Measurements from ENCODE around the gene ABHD2.

Gene ABHD2

DNA sequence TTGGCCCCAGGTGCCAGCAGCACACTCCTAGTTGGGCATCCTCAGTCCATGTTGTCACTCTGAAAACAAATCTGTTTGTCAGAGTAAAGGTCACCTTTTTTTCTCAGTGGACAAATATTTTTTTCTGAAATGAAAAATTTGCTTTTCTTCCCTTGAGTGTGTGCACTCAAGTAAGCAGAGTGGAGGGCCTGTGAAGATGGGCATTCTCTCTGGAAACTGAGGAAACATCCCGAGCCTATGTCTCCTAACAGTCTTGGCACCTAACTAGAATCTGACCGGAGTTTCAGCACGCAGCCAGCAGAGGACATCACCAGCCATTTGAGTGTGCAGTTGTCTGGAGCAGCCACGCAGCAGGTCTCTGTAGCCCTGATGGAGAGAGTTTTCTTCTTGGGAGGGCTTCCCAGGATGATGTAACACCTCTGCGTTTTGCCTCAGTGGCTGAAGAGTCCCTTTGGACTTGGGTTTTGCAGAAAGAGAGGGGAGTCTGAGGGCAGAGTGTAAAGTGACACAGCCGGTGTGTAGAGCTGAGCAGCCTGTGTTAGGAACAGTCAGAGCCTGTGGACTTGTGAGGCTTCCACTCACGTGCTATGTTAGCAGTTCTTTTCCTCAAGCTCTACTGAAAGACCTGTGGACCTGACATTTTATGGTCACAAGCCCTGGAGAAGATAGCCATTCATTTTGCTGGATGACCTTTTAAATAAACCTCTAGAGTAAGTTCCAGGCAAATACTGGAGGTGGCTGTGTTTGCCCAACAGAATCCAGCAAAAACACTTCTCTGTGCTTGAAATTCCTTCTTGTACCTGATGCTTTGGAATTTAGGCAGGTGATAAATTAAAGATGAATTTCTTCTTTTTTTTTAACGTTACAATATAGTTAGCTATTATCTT lies 51.6 kb downstream of the ABHD2 start (continued):
- no peak for TF ChIP-seq ZNF624 (tag by site-specific recombination; IDR thresholded peaks at IDR 0.05)
- no peak for TF ChIP-seq ZXDB (tag by site-specific recombination; IDR thresholded peaks at IDR 0.05)
- no peak for TF ChIP-seq ZNF701 (tag by site-specific recombination; IDR thresholded peaks at IDR 0.05)
- no peak for TF ChIP-seq ZNF529 (tag by site-specific recombination; IDR thresholded peaks at IDR 0.05; ENCODE audit: insufficient replicate concordance)
- no peak for TF ChIP-seq WT1 (tag by site-specific recombination; IDR thresholded peaks at IDR 0.05)
- TF ChIP-seq KLF7 (tag by site-specific recombination; IDR thresholded peaks at IDR 0.05; ENCODE audit: borderline replicate concordance) = no peak
- no peak for TF ChIP-seq ZNF239 (tag by site-specific recombination; IDR thresholded peaks at IDR 0.05)
- no peak for TF ChIP-seq ATF2 (tag by site-specific recombination; IDR thresholded peaks at IDR 0.05; ENCODE audit: low read depth)
- TF ChIP-seq, protein P1, sequence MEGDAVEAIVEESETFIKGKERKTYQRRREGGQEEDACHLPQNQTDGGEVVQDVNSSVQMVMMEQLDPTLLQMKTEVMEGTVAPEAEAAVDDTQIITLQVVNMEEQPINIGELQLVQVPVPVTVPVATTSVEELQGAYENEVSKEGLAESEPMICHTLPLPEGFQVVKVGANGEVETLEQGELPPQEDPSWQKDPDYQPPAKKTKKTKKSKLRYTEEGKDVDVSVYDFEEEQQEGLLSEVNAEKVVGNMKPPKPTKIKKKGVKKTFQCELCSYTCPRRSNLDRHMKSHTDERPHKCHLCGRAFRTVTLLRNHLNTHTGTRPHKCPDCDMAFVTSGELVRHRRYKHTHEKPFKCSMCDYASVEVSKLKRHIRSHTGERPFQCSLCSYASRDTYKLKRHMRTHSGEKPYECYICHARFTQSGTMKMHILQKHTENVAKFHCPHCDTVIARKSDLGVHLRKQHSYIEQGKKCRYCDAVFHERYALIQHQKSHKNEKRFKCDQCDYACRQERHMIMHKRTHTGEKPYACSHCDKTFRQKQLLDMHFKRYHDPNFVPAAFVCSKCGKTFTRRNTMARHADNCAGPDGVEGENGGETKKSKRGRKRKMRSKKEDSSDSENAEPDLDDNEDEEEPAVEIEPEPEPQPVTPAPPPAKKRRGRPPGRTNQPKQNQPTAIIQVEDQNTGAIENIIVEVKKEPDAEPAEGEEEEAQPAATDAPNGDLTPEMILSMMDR (tag by site-specific recombination; IDR thresholded peaks at IDR 0.05) = peak; percentile 64
- TF ChIP-seq ZNF660 (tag by site-specific recombination; IDR thresholded peaks at IDR 0.05) = no peak
- no peak for TF ChIP-seq ZNF768 (tag by site-specific recombination; IDR thresholded peaks at IDR 0.05)
- no peak for TF ChIP-seq ZBTB48 (tag by site-specific recombination; IDR thresholded peaks at IDR 0.05)
- peak; percentile 53; the same call in 1 of the 2 replicates for TF ChIP-seq TRIM28 (IDR thresholded peaks at IDR 0.05; ENCODE audit: borderline replicate concordance, low read length)
- TF ChIP-seq IKZF3 (tag by site-specific recombination; IDR thresholded peaks at IDR 0.05) = 0 out of 2 replicates have a peak, but pooled peaks have one; percentile 41
- no peak for TF ChIP-seq ZNF223 (tag by site-specific recombination; IDR thresholded peaks at IDR 0.05)
- no peak for TF ChIP-seq KLF10 (tag by site-specific recombination; IDR thresholded peaks at IDR 0.05)
- TF ChIP-seq ZFHX2 (tag by site-specific recombination; conservative IDR thresholded peaks at IDR 0.05) = no peak
- TF ChIP-seq KLF17 (tag by site-specific recombination; IDR thresholded peaks at IDR 0.05) = no peak
- TF ChIP-seq, protein P2, sequence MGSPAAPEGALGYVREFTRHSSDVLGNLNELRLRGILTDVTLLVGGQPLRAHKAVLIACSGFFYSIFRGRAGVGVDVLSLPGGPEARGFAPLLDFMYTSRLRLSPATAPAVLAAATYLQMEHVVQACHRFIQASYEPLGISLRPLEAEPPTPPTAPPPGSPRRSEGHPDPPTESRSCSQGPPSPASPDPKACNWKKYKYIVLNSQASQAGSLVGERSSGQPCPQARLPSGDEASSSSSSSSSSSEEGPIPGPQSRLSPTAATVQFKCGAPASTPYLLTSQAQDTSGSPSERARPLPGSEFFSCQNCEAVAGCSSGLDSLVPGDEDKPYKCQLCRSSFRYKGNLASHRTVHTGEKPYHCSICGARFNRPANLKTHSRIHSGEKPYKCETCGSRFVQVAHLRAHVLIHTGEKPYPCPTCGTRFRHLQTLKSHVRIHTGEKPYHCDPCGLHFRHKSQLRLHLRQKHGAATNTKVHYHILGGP (tag by site-specific recombination; IDR thresholded peaks at IDR 0.05) = no peak
- TF ChIP-seq ZNF548 (tag by site-specific recombination; IDR thresholded peaks at IDR 0.05) = no peak
- no peak for TF ChIP-seq ZNF777 (tag by site-specific recombination; IDR thresholded peaks at IDR 0.05; ENCODE audit: borderline replicate concordance)
- no peak for TF ChIP-seq ZNF549 (tag by site-specific recombination; IDR thresholded peaks at IDR 0.05)
- TF ChIP-seq ZNF513 (tag by site-specific recombination; IDR thresholded peaks at IDR 0.05) = no peak
- TF ChIP-seq GLIS2 (tag by site-specific recombination; IDR thresholded peaks at IDR 0.05) = no peak
- TF ChIP-seq ZNF112 (tag by site-specific recombination; IDR thresholded peaks at IDR 0.05) = no peak
- TF ChIP-seq ZBTB1 (tag by site-specific recombination; IDR thresholded peaks at IDR 0.05) = no peak
- no peak for TF ChIP-seq ZNF140 (tag by site-specific recombination; IDR thresholded peaks at IDR 0.05)
- TF ChIP-seq, protein P3, sequence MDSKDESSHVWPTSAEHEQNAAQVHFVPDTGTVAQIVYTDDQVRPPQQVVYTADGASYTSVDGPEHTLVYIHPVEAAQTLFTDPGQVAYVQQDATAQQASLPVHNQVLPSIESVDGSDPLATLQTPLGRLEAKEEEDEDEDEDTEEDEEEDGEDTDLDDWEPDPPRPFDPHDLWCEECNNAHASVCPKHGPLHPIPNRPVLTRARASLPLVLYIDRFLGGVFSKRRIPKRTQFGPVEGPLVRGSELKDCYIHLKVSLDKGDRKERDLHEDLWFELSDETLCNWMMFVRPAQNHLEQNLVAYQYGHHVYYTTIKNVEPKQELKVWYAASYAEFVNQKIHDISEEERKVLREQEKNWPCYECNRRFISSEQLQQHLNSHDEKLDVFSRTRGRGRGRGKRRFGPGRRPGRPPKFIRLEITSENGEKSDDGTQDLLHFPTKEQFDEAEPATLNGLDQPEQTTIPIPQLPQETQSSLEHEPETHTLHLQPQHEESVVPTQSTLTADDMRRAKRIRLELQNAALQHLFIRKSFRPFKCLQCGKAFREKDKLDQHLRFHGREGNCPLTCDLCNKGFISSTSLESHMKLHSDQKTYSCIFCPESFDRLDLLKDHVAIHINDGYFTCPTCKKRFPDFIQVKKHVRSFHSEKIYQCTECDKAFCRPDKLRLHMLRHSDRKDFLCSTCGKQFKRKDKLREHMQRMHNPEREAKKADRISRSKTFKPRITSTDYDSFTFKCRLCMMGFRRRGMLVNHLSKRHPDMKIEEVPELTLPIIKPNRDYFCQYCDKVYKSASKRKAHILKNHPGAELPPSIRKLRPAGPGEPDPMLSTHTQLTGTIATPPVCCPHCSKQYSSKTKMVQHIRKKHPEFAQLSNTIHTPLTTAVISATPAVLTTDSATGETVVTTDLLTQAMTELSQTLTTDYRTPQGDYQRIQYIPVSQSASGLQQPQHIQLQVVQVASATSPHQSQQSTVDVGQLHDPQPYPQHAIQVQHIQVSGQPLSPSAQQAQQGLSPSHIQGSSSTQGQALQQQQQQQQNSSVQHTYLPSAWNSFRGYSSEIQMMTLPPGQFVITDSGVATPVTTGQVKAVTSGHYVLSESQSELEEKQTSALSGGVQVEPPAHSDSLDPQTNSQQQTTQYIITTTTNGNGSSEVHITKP (tag by site-specific recombination; IDR thresholded peaks at IDR 0.05) = peak; percentile 90

Data from HEK293 (cell line).